GM18502 (cell line): ENCODE results near the gene RARB.

Experiments used
- ATAC-seq: cut with Tn5 transposase; IDR thresholded peaks from one replicate; pipeline ENCODE4 v1.9.1; 2021; ENCODE audit warnings: mild to moderate bottlenecking; ENCODE audit not compliant: unreplicated experiment, poor library complexity

Gene RARB

DNA sequence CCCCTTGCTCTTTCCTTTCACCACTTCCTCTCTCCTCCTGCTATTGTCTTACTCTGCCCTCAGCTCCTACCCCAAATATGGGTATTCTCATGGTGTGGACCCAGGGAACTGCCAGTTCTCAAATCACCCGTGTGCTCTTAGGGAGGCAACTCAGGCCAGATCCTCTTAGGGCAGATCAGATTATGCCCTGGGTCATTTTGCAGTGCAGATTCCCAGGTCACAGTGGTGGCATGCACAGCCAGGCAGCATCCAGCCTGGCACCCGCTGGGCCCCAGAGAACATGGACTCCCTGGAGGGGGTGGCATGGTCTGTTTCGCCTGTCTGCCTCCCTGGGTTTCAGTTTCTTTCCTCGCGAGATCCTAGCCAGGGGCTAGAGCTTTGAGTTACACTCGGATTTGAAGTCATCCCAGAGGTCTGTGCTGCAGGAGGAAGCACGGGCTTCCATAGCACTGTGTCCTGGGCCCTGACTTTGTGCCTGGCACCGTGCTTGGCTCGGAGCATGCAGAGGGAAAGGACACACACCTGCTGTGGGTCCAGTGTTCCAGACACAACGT is 140.5 kb downstream of the RARB start:
- no peak for ATAC-seq

DNA sequence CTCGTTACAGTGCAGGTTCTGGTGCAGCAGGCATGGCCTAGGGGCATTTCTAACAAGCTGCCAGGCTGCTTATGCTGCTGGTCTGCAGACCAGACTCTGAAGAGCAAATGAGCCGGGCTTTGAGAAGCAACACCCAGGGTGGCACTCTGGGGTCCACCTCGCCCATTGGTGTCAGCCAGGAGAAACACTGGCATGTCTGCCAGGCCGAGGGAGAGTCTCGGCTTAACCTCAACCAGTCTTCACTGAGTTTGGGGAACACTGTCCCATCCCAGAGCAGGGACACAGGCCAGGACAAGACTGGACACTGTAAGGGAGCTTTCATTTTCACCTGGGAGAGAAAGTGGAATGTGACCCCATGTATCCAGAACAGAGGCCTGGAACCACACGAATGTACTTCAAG is 143.2 kb downstream of the RARB start:
- ATAC-seq: no peak

DNA sequence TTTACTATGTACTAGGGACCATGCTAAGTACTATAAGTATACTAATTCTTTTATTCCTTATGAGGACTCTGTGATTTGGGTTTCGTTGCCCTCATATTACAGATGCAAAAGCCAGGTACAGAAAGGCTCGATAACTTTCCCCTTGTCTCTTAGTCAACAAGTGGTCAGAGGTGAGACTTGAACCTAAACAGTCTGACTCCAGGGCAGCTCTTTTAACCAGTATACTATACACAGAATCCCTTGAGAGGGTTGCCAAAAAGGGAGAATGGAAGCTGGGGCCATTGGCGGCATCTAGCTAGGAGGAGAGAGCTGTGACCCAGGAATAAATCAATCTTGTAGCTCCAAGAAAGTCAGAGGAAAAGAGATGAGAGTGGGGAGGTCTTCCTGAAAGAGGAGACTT is 144.3 kb downstream of the RARB start:
- no peak for ATAC-seq

DNA sequence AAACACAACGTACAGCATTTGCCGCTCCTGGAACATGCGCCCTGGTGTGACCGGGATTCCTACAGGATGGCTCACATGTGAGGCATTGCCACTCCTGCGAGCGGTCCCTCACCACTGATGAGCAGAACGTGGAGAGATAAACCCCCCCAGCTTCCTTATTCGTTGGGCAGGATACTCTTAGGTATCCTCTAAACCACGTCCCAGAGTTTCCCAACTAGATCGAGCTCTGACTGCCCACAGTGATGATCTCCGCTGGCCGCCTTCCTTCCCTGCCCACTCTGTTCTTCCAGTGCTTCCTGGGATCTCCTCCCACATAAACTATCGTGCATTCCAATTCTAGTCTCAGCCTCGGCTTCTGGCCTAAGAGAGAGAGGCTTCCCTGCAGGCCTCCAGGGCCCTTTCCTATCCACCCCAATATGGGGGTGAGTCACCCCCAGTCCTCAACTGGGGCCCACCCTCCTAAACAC is 144.9 kb downstream of the RARB start:
- ATAC-seq: no peak

DNA sequence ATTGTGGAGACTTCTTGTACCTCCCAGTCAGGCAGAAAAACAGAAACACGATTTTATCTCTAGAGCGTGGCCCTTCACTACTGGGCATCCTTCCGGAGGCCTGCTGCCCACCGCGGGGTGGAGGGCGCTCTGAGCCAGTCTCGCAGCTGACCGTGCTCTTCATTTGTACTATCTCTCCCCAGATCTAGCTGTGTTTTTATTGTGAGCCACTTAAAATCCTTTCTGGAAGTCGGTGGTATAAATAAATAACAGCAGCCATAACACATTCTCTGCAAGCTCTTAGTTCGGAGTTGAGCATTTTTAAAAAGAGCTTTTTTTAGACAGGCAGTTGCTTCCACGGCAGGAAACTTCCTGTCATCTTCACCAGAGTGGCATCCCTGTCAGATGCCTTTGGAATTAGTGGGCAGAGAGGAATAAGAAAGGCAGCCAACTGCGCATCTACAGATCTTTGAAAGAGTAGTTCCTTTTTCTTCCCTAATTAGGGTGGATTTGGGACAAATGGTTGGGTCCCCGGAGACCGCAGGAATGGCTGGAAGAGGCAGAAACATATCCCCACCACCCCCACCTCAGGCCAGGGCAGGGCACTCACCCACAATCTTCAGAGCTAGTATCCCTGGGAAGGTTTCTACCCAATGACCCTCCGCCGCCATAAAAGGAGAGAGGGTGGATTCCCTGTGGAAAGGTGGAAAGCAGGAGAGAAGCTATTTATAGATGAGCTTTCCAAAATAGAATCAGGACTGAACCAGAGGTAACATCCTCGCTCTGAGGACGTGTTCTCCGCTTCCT is 145.5 kb downstream of the RARB start:
- no peak for ATAC-seq

DNA sequence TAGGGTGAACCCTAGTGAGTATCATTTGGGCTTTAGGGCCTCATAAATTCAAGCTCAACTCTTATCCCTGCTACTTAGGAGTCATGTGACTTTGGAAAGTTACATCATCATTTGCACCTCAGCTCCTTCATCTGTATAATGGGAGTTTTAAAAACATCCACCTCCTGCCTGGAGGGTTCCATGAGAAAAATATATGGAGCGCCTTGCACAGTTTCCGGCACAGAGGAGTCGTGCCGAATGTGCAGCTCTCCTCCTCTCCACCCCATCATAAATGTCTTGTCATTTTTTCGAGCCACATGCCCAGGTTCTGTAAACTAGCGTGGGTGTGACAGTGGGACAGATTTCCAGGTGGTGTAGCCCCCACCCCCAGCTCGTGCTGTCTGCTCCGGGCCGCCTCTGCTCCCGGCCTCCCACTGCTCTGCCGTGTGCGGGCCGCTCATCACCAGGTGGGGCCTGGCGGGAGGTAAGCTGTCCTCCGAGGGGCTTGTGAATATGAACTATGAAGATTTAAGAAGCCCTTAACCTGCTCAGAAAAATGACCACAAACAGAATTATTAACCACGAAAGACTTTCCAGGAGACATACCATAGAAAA is 146.2 kb downstream of the RARB start:
- ATAC-seq: no peak

DNA sequence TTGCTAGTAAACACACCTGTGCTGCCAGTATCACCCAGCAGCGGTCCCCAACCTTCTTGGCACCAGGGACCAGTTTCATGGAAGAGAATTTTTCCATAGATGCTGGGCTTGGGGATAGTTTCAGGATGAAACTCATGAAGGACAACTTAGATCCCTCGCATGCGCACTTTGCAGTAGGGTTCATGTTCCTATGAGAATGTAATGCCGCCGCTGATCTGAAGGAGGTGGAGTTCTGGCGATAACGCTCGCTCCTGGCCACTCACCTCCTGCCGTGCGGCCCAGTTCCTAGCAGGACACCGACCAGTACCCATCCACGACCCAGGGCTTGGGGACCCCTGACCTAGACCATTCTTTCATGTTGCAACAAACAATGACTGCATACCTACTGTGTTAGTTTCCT is 146.9 kb downstream of the RARB start:
- ATAC-seq: no peak

DNA sequence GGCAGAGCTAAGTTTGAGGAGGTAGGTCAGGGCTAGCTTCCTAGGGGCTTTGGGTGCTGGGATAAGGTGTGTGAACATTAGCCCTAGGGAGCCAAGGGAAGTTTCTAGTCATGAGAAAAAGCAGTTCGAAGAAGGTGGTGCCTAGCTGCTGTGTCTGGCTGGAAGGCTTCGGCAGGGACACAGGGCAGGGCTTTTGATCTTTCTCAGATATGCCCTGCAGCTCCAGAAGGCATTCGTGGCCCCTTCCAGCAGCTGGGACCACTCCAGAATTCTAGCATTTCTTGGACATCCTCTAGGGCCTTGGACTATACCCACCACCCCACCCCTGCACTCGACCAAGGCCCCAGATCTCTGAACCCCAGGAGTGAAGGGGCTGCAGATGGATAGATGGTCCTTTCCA is 148.1 kb downstream of the RARB start:
- ATAC-seq: no peak

DNA sequence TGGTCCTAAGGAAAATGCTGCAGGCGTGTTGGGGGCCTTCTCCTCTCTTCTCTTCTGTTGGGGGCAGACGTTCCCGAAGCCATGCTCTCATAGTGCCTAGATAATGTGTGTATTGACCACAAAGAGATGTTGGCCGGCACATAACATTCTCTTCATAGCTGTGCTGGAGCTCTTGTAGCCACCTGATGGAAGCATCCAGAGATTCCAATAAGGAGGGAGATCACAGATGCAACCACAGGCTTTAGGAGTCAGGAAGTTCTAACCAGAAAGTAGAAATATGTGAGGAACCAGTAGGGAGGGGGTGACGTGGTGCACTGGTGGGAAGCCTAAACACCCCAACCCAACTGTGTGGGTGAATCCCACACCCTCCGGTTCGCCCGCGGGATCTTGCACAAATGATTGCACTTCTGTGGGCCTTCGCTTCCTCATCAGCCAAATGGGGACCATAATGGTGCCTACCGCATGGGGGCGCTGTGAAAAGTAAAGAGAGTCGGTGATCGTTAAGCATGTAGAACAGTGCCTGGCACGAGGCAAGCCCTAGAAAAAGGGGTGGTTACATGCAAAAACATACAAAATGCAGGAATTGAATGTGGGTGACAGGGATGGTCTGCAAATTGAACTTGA is 148.9 kb downstream of the RARB start:
- no peak for ATAC-seq

DNA sequence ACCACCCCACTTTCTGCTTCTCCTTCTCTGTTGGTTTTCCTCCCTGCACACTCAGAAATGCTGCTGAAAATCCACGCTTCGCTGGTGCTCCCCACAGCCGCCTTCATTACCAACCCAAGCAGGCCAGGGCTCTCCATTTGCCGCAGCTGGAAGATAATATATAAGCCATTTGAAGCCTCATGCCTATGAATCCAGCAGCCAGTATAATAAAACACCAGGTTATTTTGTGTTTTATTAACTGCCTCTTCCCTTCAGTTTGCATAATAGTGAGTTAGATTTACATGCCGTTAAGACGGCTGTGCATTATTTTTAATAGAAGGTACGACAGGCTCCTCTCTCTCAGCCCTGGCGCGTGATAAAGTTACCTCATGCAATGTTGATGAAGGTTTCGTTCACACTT is 150.0 kb downstream of the RARB start:
- ATAC-seq: no peak

DNA sequence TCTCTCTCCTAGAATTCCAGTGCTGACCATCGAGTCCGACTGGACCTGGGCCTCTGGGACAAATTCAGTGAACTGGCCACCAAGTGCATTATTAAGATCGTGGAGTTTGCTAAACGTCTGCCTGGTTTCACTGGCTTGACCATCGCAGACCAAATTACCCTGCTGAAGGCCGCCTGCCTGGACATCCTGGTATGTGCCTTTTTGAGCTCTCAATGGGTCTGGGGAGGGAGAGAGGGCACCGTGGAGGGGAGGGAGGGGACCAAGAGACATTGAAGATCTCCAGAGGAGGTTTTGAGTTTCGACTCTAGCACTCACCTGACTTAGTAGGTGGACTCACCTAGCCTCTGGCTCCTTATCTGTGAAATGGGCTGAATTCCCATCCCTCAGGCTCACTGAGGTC is 152.5 kb downstream of the RARB start:
- no peak for ATAC-seq

DNA sequence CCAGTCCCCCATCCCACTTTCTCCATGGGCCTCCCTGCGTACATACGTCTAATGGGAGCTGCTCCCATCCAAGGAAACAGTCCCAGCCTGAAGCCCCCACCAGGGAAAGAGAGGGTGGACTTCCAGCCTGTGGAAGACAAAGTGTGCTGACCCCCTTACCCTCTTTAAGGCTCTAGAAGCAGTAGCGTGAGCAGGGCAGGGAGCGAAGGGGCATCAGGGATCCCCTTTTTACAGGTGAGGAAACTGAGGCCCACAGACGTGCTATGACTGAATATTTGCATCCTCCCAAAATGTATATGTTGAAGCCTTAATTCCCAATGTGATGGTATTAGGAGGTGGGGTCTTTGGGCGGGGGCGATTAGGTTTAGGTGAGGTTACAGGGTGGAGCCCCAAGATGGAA is 153.3 kb downstream of the RARB start:
- ATAC-seq: no peak

DNA sequence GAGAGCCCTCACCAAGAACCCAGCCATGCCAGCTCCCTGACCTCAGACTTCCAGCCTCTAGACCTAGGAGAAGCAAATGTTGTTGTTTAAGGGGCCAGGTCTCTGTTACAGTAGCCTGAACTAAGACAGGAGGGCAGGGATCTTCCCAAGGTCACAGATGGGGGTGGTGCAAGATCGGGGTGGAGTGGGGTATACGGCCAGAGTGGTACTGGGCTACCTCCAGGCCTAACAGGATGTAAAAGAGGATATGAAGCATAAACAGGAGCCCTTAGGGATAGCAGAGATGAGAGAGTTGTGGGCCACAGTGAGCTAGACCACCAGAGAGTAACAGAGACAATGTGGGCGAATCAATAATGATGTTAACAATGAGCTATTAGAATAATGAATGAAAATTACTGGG is 153.8 kb downstream of the RARB start:
- ATAC-seq: no peak

DNA sequence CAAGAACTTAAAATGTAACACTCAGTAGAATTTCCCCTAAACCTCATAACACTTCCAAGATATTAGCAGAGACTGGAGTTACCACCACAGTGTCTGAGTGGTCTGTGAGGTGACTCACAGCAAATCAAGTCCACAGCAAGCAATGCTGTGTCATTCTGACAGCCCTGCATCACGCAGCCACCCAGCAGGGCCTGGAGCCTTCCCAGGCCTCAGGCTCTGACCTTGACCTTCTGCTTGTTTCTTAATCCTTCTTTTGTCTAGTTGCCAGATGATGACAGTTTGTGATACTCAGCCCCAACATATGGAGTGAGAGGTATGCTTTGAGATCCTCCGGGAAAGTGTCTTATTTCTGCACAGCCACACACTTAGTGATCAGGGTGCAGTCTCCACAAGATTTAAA is 154.2 kb downstream of the RARB start:
- no peak for ATAC-seq

DNA sequence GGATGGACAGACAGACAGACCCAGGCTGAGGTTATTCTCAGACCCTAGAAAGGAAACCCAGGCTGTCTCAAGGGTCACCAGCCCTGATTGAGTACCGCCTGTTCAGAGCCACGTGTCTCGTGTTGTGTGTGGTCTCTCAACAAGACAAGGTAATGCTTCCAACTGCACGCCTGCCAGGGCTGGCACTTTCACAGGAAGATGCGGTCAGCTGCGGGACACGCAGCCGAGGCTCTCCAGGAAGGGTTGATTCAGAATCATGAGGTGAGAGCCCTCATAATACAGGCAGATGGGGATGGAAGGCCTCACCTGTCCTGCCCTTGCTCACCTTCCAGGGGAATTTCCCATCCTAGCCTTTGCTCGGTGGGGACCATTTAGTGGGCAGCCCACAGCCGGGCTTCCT is 155.3 kb downstream of the RARB start:
- ATAC-seq: no peak

DNA sequence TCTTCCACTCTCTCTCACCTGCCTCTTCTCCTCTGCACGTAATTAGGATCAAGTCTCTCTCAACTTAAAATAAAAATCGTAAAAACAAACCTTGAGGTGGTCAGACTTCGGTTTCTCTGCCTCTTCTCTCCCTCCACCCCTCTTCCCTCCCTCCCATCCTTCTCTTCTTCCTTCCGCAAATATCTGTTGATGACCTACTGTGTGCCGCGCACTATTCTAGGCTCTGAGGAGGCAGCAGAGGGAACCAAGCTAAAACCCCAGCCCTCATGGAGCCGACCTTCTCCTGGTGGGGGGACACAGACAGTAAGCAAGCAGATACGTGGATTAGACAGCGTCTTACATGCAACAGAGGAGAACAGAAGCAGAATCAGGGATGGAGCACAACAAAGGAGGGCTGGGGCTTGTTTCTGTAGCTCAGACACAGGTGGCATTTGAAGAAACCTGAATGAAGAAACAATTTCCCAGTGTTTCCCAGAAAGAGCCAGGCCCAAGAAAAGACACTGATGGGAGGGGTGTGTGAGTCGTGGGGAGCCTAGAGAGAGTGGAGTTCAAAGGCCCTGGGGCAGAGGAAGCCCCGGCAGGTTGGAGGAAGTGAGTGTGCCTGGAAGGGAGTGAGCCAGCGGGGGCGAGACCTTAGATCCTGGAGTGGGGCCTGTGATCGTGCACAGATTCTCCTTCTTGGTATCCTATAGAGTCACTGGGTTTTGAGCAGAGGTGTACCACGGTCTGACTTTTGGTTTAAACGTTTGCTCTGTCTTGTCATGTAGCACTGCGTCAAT is 156.1 kb downstream of the RARB start:
- no peak for ATAC-seq

DNA sequence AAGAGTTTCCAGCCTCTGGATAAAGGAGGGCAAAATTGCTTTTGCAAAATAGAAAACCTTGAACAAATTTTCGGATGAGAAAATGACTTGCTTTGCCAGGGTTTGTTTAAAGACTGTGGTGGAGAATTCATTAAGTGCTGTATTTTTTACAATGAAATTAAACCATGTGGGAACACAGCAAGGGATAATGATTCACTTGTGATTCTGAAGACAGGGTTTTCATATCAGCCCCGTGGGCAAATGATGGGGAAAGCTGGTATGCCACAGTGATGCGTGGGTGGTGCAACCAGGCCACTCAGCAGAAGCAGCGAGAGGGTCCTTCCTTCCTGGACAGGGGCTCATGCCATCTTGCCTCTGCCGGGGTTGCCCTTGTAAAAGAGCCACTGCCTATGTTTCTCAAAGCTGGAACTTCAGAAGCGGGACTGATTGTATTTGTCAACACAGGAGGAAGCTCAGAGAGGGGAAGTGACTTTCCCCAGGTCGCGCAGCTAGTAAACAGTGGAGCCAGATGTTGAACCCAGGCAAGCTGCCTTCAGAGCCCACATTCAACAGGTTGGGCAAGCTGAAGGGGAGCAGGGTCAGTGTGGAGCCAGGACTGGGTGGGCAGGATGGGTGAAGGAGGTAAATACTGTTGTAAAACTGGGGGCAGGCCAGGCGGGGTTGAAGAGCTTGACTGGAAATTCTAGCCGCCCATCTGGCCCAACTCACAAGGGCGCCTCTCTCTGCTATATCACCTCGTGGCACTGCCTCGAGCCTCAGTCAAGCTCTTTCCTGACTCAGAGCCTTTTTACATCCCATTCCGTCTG is 157.5 kb downstream of the RARB start:
- no peak for ATAC-seq

DNA sequence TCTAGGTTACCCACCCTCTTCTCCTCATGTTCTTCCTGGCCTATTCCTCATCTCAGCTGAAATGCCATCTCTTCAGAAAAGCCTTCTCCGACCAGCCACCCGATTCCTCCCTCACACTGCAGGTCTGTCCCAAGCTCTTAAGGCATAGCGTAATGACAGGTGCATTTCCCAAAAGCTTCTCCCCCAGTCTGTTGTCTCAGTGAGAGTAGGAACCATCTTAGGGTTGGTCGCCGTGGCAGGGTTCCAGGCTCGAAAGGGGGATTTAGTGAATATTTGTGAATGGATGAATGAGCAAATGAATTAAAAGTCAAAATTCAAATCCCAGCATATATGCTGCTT is 158.1 kb downstream of the RARB start:
- ATAC-seq: no peak

DNA sequence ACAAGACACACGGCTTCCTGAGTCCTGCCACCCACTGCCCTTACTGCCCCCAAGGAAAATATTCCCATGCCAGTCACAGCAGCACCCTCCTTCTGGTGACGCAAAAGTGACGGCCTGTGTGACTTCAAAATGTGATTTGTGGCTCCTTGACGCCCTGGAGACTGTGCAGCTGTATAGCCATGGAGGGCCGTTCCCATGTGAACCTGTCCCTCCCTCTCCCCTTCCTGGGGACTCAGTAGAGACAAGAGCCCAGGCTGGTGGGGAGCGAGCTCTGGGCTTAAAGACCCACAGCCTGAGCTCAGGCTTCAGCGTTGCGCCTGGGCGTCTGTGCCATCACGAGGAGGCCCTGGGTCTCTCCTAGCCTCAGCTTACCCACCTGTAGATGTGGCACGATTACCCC is 158.5 kb downstream of the RARB start:
- ATAC-seq: no peak

DNA sequence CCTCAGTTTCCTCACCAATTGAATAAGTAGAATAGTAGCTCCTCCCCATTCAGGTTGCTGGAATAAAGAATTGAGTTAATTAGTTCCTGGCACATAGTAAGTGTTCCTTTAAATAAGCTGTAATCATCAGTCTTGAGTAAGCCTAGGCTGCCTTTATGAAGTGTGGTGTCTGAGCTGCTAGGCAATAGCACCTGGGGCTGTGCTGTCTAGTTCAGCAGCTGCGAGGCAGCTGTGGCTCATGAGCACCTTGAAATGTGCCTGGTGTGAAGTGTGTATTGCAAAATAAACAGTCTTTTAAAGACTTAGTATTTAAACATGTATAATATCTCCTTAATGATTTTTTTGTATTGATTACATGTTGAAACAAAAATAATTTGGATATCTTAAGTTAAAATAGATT is 159.0 kb downstream of the RARB start:
- ATAC-seq: no peak
